ENCODE data around the gene SLC39A11. TPM values are rescaled to one million over a fixed set of nuclear protein-coding genes. Genes with fewer than 3 reads are reported as not detected.
"Not testable (repeated sequence)": the region's sequence is repeated elsewhere in the genome, so short reads cannot be mapped to it uniquely, and the experiment has no call there.

The SLC39A11 gene
- total RNA-seq, 1 donor from 2014 or later: 34.8 TPM

DNA sequence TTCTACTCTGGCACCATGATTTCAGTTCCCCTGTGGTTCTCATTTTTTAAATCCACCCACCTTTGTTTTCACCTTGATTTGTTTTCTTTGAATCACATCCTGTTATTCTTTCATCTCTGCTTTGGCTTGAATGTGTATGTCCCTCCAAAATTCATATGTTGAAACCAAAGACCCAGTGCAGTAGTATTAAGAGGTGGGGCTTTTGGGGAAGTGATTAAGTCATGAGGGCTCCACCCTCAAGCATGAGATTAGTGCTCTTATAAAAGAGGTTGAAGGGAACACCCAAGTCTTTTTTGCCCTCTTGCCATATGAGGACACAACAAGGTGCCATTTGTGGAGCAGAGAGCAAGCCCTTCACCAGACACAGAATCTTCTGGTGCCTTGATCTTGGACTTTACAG lies 382.3 kb downstream of the SLC39A11 start:
- intact Hi-C loops (cut with micrococcal nuclease): no loop called here
- peaks cover 8% of the 10 kb centered on the region for H3K9me3 Mint-ChIP-seq
- no peak overlapping the region for H3K27ac Mint-ChIP-seq
- H3K27me3 Mint-ChIP-seq: no peaks in the 10 kb centered on the region
- H3K36me3 Mint-ChIP-seq (ENCODE audit: low read depth): peaks cover 7% of the 10 kb centered on the region
- ATAC-seq (ENCODE audit: low read depth): no peak
- ChIA-PET CTCF (no interaction called here), POLR2A (no interaction called here)
- H3K4me1 Mint-ChIP-seq: no peaks in the 10 kb centered on the region
- TF ChIP-seq, protein P1, sequence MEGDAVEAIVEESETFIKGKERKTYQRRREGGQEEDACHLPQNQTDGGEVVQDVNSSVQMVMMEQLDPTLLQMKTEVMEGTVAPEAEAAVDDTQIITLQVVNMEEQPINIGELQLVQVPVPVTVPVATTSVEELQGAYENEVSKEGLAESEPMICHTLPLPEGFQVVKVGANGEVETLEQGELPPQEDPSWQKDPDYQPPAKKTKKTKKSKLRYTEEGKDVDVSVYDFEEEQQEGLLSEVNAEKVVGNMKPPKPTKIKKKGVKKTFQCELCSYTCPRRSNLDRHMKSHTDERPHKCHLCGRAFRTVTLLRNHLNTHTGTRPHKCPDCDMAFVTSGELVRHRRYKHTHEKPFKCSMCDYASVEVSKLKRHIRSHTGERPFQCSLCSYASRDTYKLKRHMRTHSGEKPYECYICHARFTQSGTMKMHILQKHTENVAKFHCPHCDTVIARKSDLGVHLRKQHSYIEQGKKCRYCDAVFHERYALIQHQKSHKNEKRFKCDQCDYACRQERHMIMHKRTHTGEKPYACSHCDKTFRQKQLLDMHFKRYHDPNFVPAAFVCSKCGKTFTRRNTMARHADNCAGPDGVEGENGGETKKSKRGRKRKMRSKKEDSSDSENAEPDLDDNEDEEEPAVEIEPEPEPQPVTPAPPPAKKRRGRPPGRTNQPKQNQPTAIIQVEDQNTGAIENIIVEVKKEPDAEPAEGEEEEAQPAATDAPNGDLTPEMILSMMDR (IDR thresholded peaks at IDR 0.05): no peak
- no peak for DNase-seq
- no peak overlapping the region for H3K4me3 Mint-ChIP-seq

DNA sequence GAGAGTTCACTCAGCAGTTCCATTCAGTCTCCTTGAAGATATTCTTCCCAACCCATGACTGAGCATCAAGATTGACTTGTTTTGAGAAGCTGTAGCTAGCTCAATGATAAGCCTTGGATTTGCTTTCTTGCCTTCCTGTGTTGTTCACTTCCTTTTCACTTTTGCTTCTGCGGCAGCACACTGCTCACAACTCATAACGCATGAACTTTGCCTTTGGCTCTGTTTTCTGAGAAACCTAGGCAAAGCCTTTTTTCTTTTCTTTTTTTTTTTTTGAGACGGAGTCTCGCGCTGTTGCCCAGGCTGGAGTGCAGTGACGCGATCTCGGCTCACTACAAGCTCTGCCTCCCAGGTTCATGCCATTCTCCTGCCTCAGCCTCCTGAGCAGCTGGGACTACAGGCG lies 383.8 kb downstream of the SLC39A11 start:
- H3K27ac Mint-ChIP-seq; DNase-seq; H3K4me1 Mint-ChIP-seq; H3K9me3 Mint-ChIP-seq; intact Hi-C loops (cut with micrococcal nuclease); H3K36me3 Mint-ChIP-seq (ENCODE audit: low read depth); CTCF ChIA-PET; H3K27me3 Mint-ChIP-seq; H3K4me3 Mint-ChIP-seq; ATAC-seq (ENCODE audit: low read depth); POLR2A ChIA-PET: not testable (repeated sequence)

DNA sequence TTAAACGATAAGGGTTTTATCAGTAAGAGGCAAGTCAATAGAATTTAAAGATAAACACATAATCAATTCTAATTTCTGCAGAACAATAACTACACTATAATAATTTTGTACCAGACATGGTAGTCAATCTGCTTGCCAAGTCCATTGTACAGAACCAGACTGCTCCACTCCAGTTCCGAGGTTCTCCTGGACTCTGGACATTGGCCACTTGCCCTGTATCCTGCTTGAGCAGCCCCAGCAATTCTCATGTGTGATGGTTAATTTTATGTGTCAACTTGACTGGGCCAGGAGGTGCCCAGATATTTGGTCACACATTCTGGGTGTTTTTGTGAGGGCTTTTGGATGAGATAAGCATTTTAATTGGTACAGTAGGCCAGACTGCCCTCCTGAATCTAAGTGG lies 384.6 kb downstream of the SLC39A11 start:
- Mint-ChIP-seq H3K4me3 (no peak overlapping the region), H3K27me3 (no peaks in the 10 kb centered on the region), H3K4me1 (no peaks in the 10 kb centered on the region), H3K9me3 (peaks cover 8% of the 10 kb centered on the region), H3K27ac (no peak overlapping the region), H3K36me3 (ENCODE audit: low read depth) (peaks cover 7% of the 10 kb centered on the region)
- TF ChIP-seq, protein P1 (IDR thresholded peaks at IDR 0.05): no peak
- ChIA-PET POLR2A (no interaction called here), CTCF (no interaction called here)
- intact Hi-C loops (cut with micrococcal nuclease): no loop called here
- DNase-seq (no peak), ATAC-seq (ENCODE audit: low read depth) (no peak)

DNA sequence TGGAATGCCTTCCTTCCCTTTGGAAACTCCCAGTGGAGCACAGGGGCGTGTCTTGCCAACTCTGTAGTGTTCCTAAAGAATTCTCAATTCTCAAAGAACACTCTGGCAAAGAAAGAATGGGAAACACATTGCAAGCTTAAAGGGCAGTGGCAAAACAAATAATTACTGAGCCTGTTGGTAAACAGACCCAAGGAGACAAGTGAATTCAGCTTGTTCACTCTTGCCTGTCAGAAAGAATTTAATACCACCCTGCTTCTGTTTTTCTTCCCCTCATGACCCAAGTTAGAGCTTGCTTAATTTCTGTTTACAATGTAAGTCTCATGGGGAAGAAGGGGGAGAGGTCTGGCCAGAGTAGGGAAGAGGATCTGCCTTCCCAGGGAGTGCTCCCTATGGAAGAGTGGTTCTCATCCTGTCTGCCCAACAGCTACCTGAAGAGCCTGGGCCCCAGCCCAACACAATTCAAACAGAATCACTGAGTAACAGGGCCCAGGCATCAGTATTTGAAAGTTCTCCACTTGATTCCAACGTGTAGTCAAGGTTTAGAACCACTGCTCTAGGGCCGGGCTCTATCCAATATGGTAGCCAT lies 386.0 kb downstream of the SLC39A11 start:
- DNase-seq (no peak), ATAC-seq (ENCODE audit: low read depth) (no peak)
- Mint-ChIP-seq H3K27ac (no peak overlapping the region), H3K4me1 (no peaks in the 10 kb centered on the region), H3K27me3 (no peaks in the 10 kb centered on the region), H3K4me3 (no peak overlapping the region), H3K36me3 (ENCODE audit: low read depth) (peaks cover 5% of the 10 kb centered on the region), H3K9me3 (peaks cover 8% of the 10 kb centered on the region)
- TF ChIP-seq, protein P1 (IDR thresholded peaks at IDR 0.05): no peak
- ChIA-PET CTCF (no interaction called here), POLR2A (no interaction called here)
- intact Hi-C loops (cut with micrococcal nuclease): no loop called here

DNA sequence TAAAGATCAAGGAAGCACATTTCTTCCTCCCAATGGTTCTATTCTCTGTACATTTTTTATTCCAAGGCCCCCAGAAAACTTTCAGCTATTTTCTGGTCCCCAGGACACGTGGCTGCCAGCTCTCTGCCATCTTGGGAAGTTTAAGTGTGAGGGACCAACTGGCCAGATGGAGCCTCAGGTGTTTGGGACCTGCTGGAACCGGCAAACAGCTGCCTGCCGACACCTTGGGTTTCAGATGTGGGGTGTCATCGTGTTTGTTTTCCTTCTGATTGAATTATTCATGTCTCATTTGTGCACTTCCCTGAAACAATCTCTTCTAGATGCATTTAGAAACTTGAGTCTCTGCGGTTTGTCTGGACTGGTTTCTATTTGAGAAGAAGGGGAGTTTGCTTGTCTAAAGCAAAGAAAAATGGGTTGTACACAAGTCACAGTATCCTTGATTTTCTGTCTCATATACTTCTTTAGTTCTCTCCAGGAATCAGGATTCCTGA lies 386.5 kb downstream of the SLC39A11 start:
- no peak overlapping the region for H3K27ac Mint-ChIP-seq
- TF ChIP-seq, protein P1 (IDR thresholded peaks at IDR 0.05): no peak
- ChIA-PET POLR2A (no interaction called here), CTCF (no interaction called here)
- ATAC-seq (ENCODE audit: low read depth) (no peak), DNase-seq (no peak)
- H3K9me3 Mint-ChIP-seq: peaks cover 8% of the 10 kb centered on the region
- peaks cover 5% of the 10 kb centered on the region for H3K36me3 Mint-ChIP-seq (ENCODE audit: low read depth)
- no peaks in the 10 kb centered on the region for H3K27me3 Mint-ChIP-seq
- intact Hi-C loops (cut with micrococcal nuclease): no loop called here
- no peaks in the 10 kb centered on the region for H3K4me1 Mint-ChIP-seq
- no peak overlapping the region for H3K4me3 Mint-ChIP-seq

DNA sequence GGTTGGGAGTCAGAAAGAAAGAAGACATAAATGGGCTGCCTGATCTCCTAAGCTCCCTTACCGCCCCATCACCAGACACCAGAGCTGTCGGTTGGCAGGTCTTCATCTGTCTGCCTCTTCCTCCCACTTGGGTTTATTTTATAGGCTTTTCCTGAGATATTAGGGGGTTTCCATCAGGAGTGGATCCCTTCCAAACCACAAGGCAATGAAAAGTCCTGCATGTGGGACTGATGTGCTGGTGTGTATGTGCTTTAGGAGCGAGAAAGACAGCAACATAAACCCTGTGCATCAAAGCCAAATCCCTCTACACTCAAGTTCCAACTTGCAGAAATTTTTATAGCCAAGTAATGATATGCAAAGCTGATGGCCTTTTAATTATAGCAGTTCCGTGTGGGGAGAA lies 389.5 kb downstream of the SLC39A11 start:
- Mint-ChIP-seq H3K36me3 (ENCODE audit: low read depth) (peaks cover 8% of the 10 kb centered on the region), H3K4me1 (no peaks in the 10 kb centered on the region), H3K9me3 (peaks cover 7% of the 10 kb centered on the region), H3K27me3 (no peaks in the 10 kb centered on the region), H3K27ac (no peak overlapping the region), H3K4me3 (no peak overlapping the region)
- ATAC-seq (ENCODE audit: low read depth) (no peak), DNase-seq (no peak)
- intact Hi-C loops (cut with micrococcal nuclease): no loop called here
- ChIA-PET POLR2A (no interaction called here), CTCF (no interaction called here)
- TF ChIP-seq, protein P1 (IDR thresholded peaks at IDR 0.05): no peak
